ENCODE results near the gene DFFA. TPM values are rescaled to one million over a fixed set of nuclear protein-coding genes. Genes with fewer than 3 reads are reported as not detected.

Gene DFFA
- total and polyA plus RNA-seq, 9 of the 15 experiments (the other 6 are each of a cell fraction or from before 2014, with no cell fraction given): 39.6 to 74.8 (median 59.2) TPM

GRCh38 chr1:10472220-10473144 is at the start of gene DFFA (continued):
- TF ChIP-seq NFRKB (IDR thresholded peaks at IDR 0.05; ENCODE audit: low read depth) (peak; percentile 15), NR1H2 (CRISPR knock-in tag; IDR thresholded peaks at IDR 0.05) (no peak), PHB (CRISPR knock-in tag; IDR thresholded peaks at IDR 0.05) (no peak), NFYB (IDR thresholded peaks at IDR 0.05; ENCODE audit: extremely low read depth, insufficient read length) (peak; percentile 20), U2AF1 (optimal IDR thresholded peaks at IDR 0.05; ENCODE audit: low read depth, low read length) (no peak), TEAD1 (CRISPR knock-in tag; IDR thresholded peaks at IDR 0.05) (peak; percentile 63 to 94; a peak in 3 of 4 replicates), ZEB2 (IDR thresholded peaks at IDR 0.05) (no peak), RREB1 (CRISPR knock-in tag; IDR thresholded peaks at IDR 0.05) (peak; percentile 90), ZNF395 (CRISPR knock-in tag; IDR thresholded peaks at IDR 0.05) (peak; percentile 97), NCOR1 (IDR thresholded peaks at IDR 0.05) (no peak; the same call in 1 of the 2 replicates), PRDM10 (IDR thresholded peaks at IDR 0.05; ENCODE audit: partially characterized antibody) (peak; percentile 82), KAT7 (CRISPR knock-in tag; IDR thresholded peaks at IDR 0.05; ENCODE audit: borderline replicate concordance) (peak; percentile 92; the same call in 1 of the 2 replicates), ADNP (tag; IDR thresholded peaks at IDR 0.05) (no peak), SAFB (IDR thresholded peaks at IDR 0.05; ENCODE audit: borderline replicate concordance, low read depth, low read length) (0 out of 2 replicates have a peak, but pooled peaks have one; percentile 30), XRCC5 (IDR thresholded peaks at IDR 0.05; ENCODE audit: low read depth, low read length) (peak; percentile 46; the same call in 1 of the 2 replicates), ZNF134 (CRISPR knock-in tag; conservative IDR thresholded peaks at IDR 0.05) (peak; percentile 49; the same call in 1 of the 2 replicates), ZBED1 (IDR thresholded peaks at IDR 0.05) (peak; percentile 60; the same call in 1 of the 2 replicates)

Data from K562 (cell line).